A673 (cell line): ENCODE results near the gene IL1RAPL2. TPM values are rescaled to one million over a fixed set of nuclear protein-coding genes. Genes with fewer than 3 reads are reported as not detected.

Experiments
- BruUV-seq: library from RNA; stranded (reverse); fragments of 400-500 nt; replicated peaks from 2 replicates; lab custom pipeline; 2021; lab: Mats Ljungman, UMichigan
- CTCF ChIA-PET: fragments of 300-600 bp; sonication (Branson Sonifier 250); formaldehyde crosslinking; loops from one replicate; lab custom pipeline; 2022; ENCODE audit warnings: antibody characterized with exemption; lab: Charles Lee
- POLR2A ChIA-PET: fragments of 300-600 bp; sonication (Branson Sonifier 250); formaldehyde crosslinking; loops from one replicate; lab custom pipeline; 2022; ENCODE audit warnings: antibody characterized with exemption; ENCODE audit not compliant: low non-redundant PET; lab: Charles Lee
- DNase-seq: peaks from one replicate; pipeline ENCODE4 v3.0.0-alpha.2; 2015; ENCODE audit warnings: low spot score
- H3K27ac ChIP-seq: fragments of 200-600 bp; sonication (generic); 2 replicates; pipeline ENCODE4 v1.5.1; 2016; ENCODE audit warnings: mixed run types, low read depth, mild to moderate bottlenecking, mixed read lengths, antibody characterized with exemption, low read length; ENCODE audit not compliant: poor library complexity, severe bottlenecking
- H3K27me3 ChIP-seq: fragments of 200-600 bp; sonication (generic); replicated peaks from 2 replicates; pipeline ENCODE4 v1.6.1; 2017; ENCODE audit warnings: mixed run types, low read depth, mild to moderate bottlenecking, mixed read lengths, antibody characterized with exemption, low read length; ENCODE audit not compliant: insufficient read depth, poor library complexity
- H3K36me3 ChIP-seq: fragments of 200-600 bp; sonication (generic); 2 replicates; pipeline ENCODE4 v1.6.1; 2016; ENCODE audit warnings: mixed run types, mild to moderate bottlenecking, mixed read lengths, antibody characterized with exemption, low read length; ENCODE audit not compliant: insufficient read depth, poor library complexity, severe bottlenecking
- H3K4me1 ChIP-seq: fragments of 200-600 bp; sonication (generic); 2 replicates; pipeline ENCODE4 v1.6.1; 2017; ENCODE audit warnings: mixed run types, mild to moderate bottlenecking, mixed read lengths, antibody characterized with exemption, low read length; ENCODE audit not compliant: insufficient read depth, poor library complexity, severe bottlenecking
- H3K4me3 ChIP-seq: fragments of 200-600 bp; sonication (generic); 2 replicates; pipeline ENCODE4 v1.5.1; 2016; ENCODE audit warnings: low read depth, mixed run types, mild to moderate bottlenecking, mixed read lengths, low read length; ENCODE audit not compliant: poor library complexity, severe bottlenecking
- H3K9me3 ChIP-seq: fragments of 200-600 bp; sonication (generic); 2 replicates; pipeline ENCODE4 v1.6.1; 2016; ENCODE audit warnings: mixed run types, low read depth, mild to moderate bottlenecking, mixed read lengths, antibody characterized with exemption, low read length; ENCODE audit not compliant: poor library complexity, severe bottlenecking
- CTCF ChIP-seq: fragments of 300-800, 200-600 bp; sonication (generic); conservative IDR thresholded peaks from 2 replicates; pipeline ENCODE4 v1.5.1; 2017; ENCODE audit warnings: low read depth, mild to moderate bottlenecking, antibody characterized with exemption, low read length, moderate library complexity, mixed read lengths
- EZH2 ChIP-seq: fragments of 200-600 bp; sonication (generic); IDR thresholded peaks from 2 replicates; pipeline ENCODE4 v1.6.1; 2017; ENCODE audit warnings: borderline replicate concordance, low read depth, mild to moderate bottlenecking, mixed read lengths, antibody characterized with exemption, low read length; ENCODE audit not compliant: poor library complexity, severe bottlenecking
- intact Hi-C: fragments of 100-400 bp; cut with micrococcal nuclease; formaldehyde crosslinking; loops from one replicate; pipeline ENCODE4 v1.10.0; 2022; ENCODE audit not compliant: unreplicated experiment
- total RNA-seq: library from RNA; stranded (reverse); gene quantifications from 2 replicates; pipeline ENCODE4 v1.2.3, GENCODE V29; 2021

The IL1RAPL2 gene
- total RNA-seq, 1 experiment from 2014 or later, result not detected

GRCh38 chrX:105495376-105495775, 929.4 kb downstream of the IL1RAPL2 start:
- BruUV-seq, result no TSS peak
- TF ChIP-seq EZH2 (no peak), CTCF (no peak)
- DNase-seq, result no peak
- no peaks in the 10 kb centered on the region for H3K27me3 ChIP-seq
- CTCF ChIA-PET, result no interaction called here
- H3K9me3 ChIP-seq, result peaks cover 4% of the 10 kb centered on the region
- H3K27ac ChIP-seq, result no peak overlapping the region
- H3K4me3 ChIP-seq, result no peak overlapping the region
- H3K4me1 ChIP-seq, result no peaks in the 10 kb centered on the region
- intact Hi-C loops, result no loop called here
- POLR2A ChIA-PET, result no interaction called here
- no peaks in the 10 kb centered on the region for H3K36me3 ChIP-seq

GRCh38 chrX:105502336-105502735, 936.3 kb downstream of the IL1RAPL2 start:
- no TSS peak for BruUV-seq
- no peaks in the 10 kb centered on the region for H3K4me1 ChIP-seq
- no peak for DNase-seq
- intact Hi-C loops, result no loop called here
- ChIA-PET POLR2A (no interaction called here), CTCF (no interaction called here)
- no peak overlapping the region for H3K27ac ChIP-seq
- H3K4me3 ChIP-seq, result no peak overlapping the region
- no peak for TF ChIP-seq CTCF
- TF ChIP-seq EZH2, result no peak
- peaks cover 4% of the 10 kb centered on the region for H3K9me3 ChIP-seq
- no peaks in the 10 kb centered on the region for H3K27me3 ChIP-seq
- no peaks in the 10 kb centered on the region for H3K36me3 ChIP-seq

GRCh38 chrX:105515561-105515960, 949.6 kb downstream of the IL1RAPL2 start:
- Histone ChIP-seq H3K27ac (no peak overlapping the region), H3K4me3 (no peak overlapping the region), H3K4me1 (no peaks in the 10 kb centered on the region), H3K36me3 (no peaks in the 10 kb centered on the region), H3K27me3 (no peaks in the 10 kb centered on the region), H3K9me3 (no peaks in the 10 kb centered on the region)
- TF ChIP-seq CTCF (no peak), EZH2 (no peak)
- BruUV-seq, result no TSS peak
- intact Hi-C loops, result no loop called here
- ChIA-PET CTCF (no interaction called here), POLR2A (no interaction called here)
- no peak for DNase-seq
